SHP77 treated with DMSO at 0.1 percent for 48 hours (cell line): Measurements from ENCODE around the gene LDB2.

Experiments used
- DNase-seq: peaks from one replicate; lab custom pipeline; 2025; lab: John Stamatoyannopoulos, UW

LDB2 gene

DNA sequence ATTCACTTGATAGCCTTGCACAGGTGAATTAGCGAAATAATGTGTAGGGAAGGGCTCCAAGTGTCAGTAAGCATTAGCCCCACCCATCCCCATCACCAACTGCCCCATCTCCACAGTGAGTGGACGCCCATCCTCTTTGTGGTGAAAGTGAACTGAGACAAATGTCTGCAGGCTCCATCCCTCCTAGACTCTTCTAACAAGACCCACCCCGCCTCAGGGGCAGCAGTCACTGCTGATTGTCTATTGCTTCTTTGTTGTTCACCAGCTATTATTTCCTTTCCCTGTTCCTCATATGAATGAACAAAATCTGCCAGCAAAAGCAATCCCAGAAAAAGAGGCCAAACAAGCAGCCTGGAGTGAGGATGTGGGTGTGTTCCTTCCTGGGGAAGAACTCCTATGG, 96.4 kb downstream of the LDB2 start:
- no peak for DNase-seq

DNA sequence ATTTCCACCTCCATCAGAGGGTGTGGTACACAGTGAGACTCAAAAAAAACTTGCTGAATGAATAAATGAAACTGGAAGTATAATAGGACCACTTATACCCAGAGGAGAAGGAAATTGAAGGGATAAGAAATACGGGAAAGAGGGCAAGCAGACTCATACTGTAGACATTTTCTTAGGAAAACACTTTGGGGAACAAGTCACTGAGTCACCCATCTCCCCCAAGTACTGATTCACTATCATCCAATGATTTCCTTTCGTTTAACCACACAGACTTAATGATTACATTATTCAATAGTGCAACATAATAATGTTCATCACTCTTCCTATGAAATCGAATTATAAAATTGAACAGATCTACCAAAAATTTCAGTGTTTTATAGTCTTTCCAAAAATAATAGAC, 97.1 kb downstream of the LDB2 start:
- DNase-seq: no peak

DNA sequence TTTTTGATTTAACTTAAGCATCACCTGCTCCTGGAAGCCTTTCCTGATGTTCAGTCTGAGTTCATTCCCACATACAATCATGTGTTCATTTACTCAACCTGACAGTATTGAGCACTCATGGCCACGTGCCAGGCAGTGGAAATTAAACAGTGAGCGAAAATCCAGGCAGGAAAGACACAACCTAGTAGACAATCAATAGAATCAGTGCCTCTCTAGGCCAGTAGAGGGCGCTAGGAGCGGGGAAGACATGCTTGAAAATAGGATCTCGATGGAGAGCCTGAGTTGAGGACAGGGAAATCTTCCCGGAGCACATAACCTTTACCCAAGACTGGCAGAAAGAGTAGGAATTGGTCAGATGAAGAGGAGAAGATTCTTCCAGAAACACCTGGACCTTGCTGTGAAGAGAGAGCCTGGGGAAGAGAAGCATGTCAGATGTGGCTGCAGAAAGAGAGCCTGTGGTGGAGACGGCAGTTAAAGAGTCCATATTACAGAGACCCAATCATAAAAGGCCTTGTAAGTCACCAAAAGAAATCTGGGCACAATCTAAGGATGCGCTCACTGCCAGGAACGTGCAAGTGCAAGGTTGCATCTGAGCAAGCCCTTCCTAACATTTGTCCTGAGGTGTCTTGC, 103.5 kb downstream of the LDB2 start:
- peak; percentile 1 for DNase-seq

DNA sequence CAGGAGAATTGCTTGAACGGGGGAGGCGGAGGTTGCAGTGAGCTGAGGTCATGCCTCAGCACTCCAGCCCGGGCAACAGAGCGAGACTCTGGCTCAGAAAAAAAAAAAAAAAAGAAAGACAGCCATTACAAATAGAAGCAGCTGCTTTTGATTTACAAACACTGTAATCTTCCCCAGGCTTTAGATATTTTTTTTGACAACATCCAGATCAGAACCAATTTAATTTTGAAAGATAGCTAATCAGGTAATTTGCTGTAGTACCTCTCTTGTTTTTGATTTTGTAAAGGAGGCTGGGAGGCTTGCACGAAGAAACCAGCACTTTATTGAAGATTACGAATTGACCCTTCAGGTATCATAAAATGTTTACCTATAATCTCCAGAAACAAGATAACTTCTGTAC, 107.0 kb downstream of the LDB2 start:
- DNase-seq: no peak

DNA sequence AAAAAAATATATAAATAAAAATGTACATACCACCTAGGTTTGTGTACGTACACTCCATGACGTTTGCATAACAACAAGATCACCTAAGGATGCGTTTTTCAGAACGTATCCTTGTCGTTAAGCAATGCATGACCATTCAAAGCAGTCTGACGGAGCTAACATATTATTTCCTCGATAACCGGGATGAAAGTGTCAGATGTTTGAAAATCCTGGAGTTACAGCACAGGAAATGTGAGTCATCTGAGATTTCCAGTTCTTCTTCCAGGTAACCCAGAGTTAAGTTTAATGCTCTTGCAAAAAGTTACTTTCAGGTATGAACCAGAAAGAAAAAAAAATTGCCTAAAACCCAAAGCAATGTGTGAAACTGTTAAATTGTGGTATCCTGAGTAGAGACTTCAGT, 107.9 kb downstream of the LDB2 start:
- no peak for DNase-seq

DNA sequence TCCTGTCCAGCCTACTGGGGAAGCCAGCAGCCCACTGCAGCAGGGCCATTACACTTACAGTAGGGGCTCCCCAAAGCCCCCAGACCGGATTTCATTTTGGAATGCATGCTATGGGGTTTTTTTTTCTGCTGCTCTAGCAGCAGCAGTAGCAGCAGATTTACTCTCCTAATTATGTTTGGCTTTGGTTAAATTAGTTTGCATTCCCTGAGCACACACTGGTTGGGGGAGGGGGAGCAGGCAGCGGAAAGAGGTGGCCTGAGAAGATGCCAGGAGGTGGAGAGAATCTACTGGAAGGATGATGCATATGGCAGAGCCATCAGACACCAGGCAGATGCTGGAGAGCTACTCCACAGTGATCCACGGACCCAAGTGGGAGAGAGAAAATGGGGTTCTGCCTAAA, 109.6 kb downstream of the LDB2 start:
- no peak for DNase-seq

DNA sequence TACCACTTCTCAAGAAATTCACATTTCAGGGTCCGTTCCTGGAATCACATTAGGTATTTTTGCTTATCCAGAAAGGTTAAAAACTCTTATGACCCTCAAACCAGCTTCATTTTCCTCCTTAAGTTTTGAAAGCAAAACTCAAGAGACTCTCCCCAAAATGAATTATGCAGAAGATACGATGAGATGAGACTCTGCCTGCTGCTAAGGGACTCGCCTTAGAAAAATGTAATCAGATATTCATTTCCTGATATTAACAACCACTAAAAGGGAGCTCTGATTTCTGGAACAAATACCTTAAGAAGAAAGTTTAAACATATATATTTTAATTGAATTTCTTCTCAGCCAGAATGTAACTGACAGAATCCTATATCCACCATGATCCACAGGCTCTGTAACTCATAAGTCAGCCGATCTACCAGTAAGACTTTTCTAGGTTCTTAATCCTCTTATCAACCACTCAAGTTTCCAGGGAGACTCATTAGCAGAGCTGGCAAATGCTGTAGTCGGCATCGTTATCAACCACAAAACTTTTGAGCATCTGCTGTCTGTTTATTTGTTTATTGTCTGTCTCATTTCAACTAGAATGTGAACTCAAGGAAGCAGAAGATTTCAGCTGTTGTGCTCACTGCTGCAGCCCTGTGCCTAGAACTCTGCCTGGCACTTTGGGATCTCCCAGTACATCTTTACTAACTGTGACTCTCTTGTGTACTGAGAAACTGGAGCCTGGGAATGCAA, 112.5 kb downstream of the LDB2 start:
- no peak for DNase-seq

DNA sequence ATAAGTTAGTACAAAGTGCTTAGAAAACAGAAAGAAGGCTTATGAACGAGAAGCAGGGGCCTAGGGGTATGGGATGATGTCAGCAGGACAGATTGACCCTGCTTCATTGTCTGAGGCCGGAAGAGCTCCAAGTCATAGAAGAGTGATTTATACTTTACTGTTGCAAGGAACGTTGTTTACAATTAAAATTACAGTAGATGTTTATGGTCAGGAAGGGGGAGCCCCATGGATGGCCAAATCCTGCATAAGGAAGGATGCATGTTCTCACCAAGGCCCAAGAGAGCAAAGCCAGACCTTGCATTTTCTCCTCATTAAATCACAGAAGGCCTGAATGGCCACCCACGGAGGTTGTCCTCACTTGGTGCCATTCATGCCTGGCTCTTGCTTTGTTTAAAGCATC, 115.3 kb downstream of the LDB2 start:
- no peak for DNase-seq

DNA sequence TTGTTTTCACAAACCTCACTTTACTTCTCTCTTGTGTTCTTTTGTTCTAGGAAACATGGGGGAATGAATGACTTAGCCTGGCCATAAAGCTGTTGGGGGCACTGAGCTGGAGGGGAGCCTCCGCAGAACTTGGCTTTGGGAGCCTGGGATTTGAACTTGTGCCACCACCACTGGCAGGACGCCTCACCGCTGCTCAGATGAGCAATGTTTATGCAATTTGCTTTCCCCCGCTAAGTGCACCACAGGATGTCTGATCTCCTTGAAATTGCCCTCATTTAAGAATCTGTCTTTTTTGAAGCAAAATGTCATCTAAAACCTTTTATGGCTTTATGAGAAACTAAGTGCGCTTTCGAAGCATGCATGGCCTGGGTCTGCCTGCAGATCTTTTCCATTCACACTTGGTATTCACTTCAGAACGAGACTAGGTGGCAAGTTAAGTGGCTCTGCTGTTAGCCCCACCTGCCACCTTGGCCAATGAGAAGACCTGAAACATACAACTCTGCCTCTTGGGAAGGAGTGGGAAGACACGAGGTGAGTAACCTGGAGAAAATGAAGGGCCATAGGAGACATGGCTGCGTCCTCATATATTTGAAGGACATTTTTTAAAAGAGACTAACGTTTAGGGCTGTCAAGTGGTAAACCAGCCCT, 119.3 kb downstream of the LDB2 start:
- DNase-seq: no peak

DNA sequence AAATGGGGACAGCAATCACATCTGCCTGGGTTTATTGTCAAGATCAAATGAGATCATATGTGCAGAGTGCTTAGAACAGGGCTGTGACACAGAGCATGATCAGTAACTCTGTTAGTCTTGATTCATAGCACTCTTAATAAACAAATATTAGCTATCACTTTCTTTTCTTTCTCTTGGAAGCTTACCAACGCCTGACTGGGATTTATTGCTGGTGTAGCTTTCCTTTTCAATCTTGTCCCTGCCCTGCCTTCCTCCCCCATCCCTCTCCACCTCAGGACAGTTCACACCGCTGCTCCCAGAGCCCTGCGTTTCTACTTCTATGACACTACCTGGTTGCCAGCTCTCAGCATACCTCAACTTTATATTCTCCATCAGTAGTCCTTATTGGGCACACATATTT, 120.7 kb downstream of the LDB2 start:
- no peak for DNase-seq

DNA sequence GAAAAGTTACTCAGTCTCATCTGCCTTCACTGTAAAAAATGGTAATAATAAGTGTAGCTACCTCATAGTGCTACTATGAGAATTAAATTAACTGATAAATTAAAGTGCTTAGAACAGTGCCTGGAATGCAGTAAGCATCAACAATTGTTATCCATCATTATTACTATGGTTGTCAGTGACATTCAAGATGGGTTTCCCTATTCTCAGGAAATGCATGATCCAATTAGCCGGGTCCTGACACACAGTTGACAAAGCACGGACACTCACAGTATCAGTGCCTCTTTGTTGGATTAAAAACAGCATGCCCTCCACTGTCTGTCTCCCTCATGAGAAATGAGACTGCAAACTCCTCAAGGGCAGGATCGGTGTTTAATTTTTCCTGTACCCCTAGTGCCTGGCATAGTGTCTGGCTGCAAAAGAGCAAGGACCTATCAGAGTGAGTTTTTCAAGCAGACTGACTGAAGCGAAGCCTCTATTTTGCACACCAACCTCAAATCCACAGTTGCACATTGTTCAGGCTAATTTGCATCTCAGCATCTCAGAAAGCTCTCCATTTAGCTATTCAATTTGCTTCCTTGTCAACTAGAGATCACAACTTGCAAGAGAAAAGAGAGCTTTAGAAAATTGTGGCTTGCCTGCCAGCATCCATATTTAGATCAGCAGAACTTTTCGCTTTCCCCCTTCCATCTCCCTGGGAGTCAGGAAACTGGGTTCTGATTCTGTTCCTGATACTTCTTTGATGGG, 122.9 kb downstream of the LDB2 start:
- DNase-seq: no peak

DNA sequence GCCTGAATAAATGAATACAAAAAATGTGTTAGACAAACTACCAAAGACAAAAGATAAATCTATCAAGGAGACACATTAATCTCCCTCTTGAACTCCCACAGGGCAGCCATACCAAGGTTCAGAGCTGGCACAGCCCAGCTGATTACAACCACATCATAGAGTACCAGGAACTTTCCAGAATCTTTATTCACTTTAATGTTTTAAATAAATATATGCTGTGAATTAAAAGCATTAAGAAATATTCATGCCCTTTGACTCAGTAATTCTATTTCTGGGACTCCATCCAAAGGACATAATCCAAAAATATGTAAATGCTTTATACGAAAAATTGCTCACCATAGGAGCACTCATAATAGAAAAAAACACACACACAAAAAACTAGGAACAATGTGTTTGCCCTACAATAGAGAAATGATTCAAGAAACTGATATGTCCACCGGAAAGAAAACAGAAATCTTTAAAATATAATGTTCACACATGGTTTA, 126.0 kb downstream of the LDB2 start:
- DNase-seq: no peak

DNA sequence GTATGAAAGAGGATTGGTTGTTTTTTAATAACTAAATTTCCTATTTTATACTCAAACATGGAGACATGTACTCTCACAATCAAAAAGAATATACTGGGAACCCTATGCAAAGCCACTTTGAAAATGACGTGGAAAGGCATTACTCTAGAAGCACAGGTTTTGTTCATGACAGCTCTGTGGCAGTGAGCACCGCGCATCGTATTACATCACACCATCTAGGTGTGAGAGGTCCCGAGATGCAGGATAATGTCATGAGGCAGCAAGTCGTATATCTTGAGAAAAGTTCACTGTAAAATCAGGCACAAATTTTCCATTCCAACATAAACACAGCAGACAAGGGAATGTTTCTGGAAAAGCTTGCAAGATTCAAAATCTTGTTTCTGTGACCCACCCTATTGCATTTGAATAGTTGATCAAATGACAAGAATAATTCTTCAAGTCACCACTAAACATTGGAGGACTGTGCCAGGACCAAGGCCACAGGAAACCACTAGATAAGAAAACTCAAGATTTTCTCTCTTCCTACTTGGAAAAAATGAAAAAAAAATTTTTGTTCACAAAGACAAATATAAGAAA, 127.6 kb downstream of the LDB2 start:
- no peak for DNase-seq

DNA sequence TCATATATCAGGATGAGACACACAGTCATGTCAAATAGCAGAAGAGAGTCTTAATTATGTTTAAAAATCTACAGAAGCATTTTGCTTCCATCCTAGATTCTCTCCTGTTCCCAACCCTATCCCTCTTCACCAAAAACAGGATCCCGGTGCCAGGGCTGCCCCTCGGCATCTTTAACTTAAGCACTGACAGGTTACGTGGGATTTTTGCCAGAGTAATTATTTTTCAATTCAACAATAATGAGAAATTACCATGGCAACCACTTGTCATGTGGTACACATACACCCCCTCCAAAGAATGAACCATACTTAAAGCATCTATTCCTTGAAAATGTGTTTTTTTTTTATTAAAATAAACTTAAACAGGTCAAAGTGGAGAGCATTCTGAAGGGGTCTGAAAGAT, 130.6 kb downstream of the LDB2 start:
- no peak for DNase-seq

DNA sequence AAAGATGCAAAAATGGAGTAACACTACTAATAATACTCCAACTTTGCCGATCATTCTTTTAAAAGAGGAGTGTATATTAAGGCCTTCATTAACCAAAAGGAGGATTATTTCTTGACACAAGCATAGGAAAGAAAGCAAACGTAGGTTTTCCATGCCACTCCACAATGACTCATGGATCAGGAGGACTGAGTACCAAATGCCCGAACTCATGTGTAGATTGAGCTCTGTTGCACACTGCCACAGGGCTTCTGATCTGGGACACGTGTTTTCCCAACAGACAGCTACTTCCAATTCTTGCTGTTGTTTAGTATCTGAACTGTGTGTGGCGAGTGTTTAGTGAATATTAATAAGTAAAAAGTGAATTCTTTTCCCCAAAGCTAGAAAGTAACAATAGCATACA, 131.2 kb downstream of the LDB2 start:
- DNase-seq: no peak

DNA sequence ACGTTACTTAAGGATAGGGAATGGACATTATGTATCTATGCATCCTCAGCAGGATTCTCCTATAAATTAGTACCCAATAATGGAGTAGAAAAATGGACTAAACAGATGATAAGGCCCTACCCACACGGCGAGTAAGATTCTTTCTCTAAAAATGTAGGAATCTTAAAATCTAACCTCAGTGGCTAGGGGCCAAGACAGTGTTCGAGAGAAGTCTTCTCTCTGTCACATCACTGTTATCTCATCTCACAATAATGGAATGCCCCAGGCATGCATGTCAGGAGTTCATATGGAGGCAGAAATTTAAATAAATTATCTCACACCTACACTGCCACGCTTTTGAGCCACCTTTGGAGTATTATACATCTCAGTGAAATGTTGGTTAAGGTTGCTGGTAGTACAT, 132.9 kb downstream of the LDB2 start:
- no peak for DNase-seq

DNA sequence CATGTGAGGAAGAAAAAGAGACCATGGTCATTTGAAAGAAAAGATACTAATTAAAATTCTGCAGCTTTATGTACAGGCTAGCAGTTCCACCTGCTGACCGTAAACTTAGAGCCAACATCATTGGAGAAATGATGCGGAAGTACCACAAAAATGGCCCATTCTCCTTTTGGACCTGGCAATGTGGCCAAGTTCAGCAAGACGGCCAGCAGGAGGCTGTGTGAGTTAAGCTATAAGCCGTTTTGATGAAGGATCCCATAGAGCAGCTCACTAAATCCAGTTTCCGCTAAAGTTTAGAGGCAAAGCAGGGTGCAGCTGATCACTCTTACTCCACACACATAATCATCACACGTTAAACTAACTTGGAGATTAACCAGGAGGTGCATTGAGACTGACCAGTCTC, 133.8 kb downstream of the LDB2 start:
- DNase-seq: no peak

DNA sequence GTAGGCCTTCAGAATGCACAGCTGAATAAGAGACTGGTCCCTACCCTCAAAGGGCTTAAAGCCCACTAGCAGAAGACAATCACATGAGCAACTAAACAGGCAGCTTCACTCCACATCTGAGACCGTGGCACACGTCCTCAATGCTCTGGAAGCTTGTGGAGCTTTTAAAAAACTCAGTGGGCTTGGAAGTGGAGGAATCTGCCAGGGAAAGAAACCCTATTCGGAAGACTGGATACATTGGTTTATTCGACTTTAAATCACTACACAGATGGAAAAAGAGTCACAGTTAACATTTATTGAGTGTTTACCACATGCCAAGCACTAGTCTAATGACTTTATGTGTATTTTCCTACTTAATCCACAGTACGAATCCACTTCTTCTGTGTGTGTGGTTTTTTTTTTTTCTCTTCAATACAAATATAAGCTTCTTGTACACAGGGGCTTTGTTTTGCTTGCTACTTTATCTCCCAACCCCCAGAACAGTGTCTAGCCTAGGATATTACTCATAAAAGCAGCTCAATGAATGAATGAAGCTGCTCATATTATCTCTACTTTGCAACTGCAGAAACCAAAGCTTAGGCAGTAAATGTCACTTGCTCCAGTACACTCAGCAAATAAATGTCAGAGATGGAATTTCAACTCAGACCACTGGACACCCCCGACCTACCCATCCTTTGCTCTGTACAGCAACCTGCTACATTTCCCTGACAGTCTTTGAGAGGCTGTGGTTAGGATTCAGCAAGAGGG, 137.7 kb downstream of the LDB2 start:
- DNase-seq: no peak

DNA sequence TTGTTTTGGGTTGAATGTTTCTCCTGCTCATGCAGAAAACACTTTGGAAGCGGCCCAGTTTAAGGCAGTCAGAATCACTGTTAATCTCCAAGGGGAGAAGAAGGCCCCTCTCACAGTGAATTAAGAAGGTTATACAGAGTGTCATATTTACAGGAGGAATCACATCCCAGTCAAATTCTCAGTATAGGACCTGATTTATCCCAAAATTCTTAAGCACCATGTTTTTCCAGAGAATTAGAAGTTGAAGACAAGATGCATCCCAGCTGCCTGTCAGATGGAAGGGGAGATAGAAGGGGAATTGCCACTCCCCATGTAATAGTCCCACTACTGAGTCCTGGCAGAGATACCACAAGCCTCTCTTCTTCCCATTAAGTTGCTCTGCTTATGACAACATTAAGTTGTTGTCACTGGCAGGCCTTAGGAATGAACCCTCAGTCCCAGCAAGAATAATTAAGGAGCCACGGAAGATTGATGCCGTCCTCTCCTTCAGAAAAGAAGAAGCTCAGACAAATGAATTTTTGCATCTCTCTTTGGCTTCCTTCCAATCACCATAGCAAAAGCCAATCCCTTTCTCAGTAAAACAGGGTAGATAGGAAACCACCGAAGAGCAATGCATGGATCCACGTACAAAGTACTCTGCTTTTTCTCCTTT, 138.4 kb downstream of the LDB2 start:
- no peak for DNase-seq

DNA sequence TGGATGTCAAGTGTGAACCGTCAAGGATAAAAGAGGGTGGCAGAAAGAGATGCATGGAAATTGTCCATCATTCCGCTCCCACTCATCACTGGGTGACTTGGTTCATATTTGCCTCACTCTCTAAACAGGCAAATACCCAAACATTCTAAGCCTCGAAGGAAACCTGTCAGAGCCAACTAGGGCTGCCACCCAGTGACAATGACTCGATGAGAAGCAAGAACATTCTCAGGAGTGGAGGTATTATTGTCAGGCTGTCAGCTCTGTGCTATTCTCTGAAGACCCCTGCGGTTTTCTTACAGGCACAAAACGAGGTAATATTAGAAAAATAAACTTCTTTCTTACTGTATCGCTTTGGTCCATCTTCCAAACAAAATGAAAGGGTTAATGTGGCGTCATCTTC, 139.6 kb downstream of the LDB2 start:
- no peak for DNase-seq

DNA sequence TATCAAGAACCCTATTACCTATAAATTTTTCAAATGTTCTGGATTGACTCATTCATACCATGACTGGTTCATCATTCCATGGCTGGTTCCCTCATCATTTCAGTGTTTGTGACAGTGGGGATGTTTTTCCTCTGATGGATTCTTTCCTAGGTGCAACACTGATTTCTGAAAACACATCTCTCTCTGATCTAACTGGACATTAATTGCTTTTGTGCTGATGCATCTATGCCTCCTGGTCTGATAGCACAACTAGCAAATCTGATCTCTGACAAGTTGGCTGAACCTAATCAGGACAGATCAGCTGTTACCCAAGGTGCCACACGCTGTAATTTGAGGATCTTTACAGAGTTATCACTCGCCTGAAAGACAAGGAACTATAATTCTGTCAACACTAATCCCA, 140.2 kb downstream of the LDB2 start:
- no peak for DNase-seq
